Fibroblast of pulmonary artery (primary cell): ENCODE data around the gene IL4I1.

Source experiments
- DNase-seq: peaks from one replicate; pipeline ENCODE4 v3.0.0-alpha.2; 2010; ENCODE audit warnings: low read depth
- H3K4me3 ChIP-seq: replicated peaks from 2 replicates; pipeline ENCODE4 v1.5.1; 2011; ENCODE audit warnings: low read depth, mild to moderate bottlenecking, control low read depth, low read length, moderate library complexity
- CTCF ChIP-seq: IDR thresholded peaks from 2 replicates; pipeline ENCODE4 v1.5.1; 2011; ENCODE audit warnings: mild to moderate bottlenecking, control low read depth, low read length, inconsistent platforms; ENCODE audit errors: missing control alignments

Gene IL4I1

GRCh38 chr19:49873129-49873521, 23.6 kb downstream of the IL4I1 start:
- no peak for TF ChIP-seq CTCF

GRCh38 chr19:49872245-49873128, 24.2 kb downstream of the IL4I1 start:
- no peak overlapping the region for H3K4me3 ChIP-seq
- DNase-seq: no peak
- no peak for TF ChIP-seq CTCF

More at GRCh38 chr19:49873129-49873521, 23.6 kb downstream of the IL4I1 start:
- no peak for DNase-seq
- H3K4me3 ChIP-seq: no peak overlapping the region

- no peak for TF ChIP-seq CTCF
- no peak for DNase-seq
- H3K4me3 ChIP-seq: no peak overlapping the region
These were observed 25.2 kb downstream of the IL4I1 start for GRCh38 chr19:49871349-49871985.

GRCh38 chr19:49870309-49870901, 26.3 kb downstream of the IL4I1 start:
- no peak for DNase-seq
- no peak for TF ChIP-seq CTCF
- peak overlapping the region; percentile 55 for H3K4me3 ChIP-seq

GRCh38 chr19:49869484-49870308, 27.0 kb downstream of the IL4I1 start:
- no peak for TF ChIP-seq CTCF
- peak overlapping the region; percentile 55 for H3K4me3 ChIP-seq
- DNase-seq: peak; percentile 100

GRCh38 chr19:49869009-49869483, 27.6 kb downstream of the IL4I1 start:
- no peak for TF ChIP-seq CTCF
- no peak for DNase-seq
- peak overlapping the region; percentile 48 for H3K4me3 ChIP-seq
